NT2/D1 (cell line): ENCODE results near the gene KDM4E.

Source experiments
- DNase-seq: peaks from one replicate; pipeline ENCODE4 v3.0.0-alpha.2; 2011; ENCODE audit warnings: low read depth, low spot score
- H3K27me3 ChIP-seq: 2 replicates; pipeline ENCODE4 v1.6.0; 2011; ENCODE audit warnings: mild to moderate bottlenecking; ENCODE audit not compliant: insufficient read length, insufficient read depth
- H3K36me3 ChIP-seq: 2 replicates; pipeline ENCODE4 v1.6.1; 2011; ENCODE audit warnings: mild to moderate bottlenecking, low read length, mixed read lengths; ENCODE audit not compliant: insufficient read depth, insufficient read length
- H3K4me1 ChIP-seq: 2 replicates; pipeline ENCODE4 v1.5.1; 2011; ENCODE audit not compliant: insufficient read depth, insufficient read length
- H3K4me3 ChIP-seq: 2 replicates; pipeline ENCODE4 v1.5.1; 2011; ENCODE audit warnings: low read depth; ENCODE audit not compliant: insufficient read length
- H3K9ac ChIP-seq: 2 replicates; pipeline ENCODE4 v1.6.0; 2011; ENCODE audit warnings: low read depth; ENCODE audit not compliant: insufficient read length
- H3K9me3 ChIP-seq: 2 replicates; pipeline ENCODE4 v1.5.1; 2011; ENCODE audit warnings: mild to moderate bottlenecking, low read length; ENCODE audit not compliant: insufficient read depth
- SUZ12 ChIP-seq: IDR thresholded peaks from 2 replicates; pipeline ENCODE4 v1.6.1; 2011; ENCODE audit not compliant: insufficient read length, insufficient read depth; ENCODE audit errors: extremely low read depth
- YY1 ChIP-seq: IDR thresholded peaks from 2 replicates; pipeline ENCODE4 v1.6.1; 2011; ENCODE audit not compliant: insufficient read length, insufficient read depth
- ZNF274 ChIP-seq: IDR thresholded peaks from 2 replicates; pipeline ENCODE4 v1.6.1; 2011; ENCODE audit warnings: mild to moderate bottlenecking, low read depth, low read length

Gene KDM4E

GRCh38 chr11:95076416-95076815 is 51.4 kb downstream of the KDM4E start:
- no peaks in the 10 kb centered on the region for H3K9me3 ChIP-seq
- no peaks in the 10 kb centered on the region for H3K4me1 ChIP-seq
- no peaks in the 10 kb centered on the region for H3K27me3 ChIP-seq
- TF ChIP-seq ZNF274 (no peak), SUZ12 (no peak), YY1 (no peak)
- H3K4me3 ChIP-seq: no peak overlapping the region
- H3K36me3 ChIP-seq: no peaks in the 10 kb centered on the region
- no peak overlapping the region for H3K9ac ChIP-seq
- no peak for DNase-seq

DNA sequence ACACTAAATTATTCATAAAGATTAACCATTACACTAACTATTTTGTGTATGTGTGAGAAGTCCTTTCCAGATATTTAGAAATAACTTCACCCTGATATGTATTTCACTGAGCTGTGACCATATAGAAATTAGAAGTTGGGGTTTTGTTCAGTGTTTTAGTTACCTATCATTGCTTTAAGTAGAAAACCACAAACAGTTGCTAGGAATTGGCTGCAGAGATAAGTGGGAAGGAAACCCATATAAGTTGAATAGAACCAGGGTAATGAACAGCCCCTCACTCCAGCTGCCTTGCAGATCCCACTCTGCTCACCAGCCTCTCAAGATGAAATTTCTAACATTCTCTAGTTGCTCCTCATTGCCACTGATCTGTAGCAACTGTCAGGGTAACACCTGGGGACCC is 51.9 kb downstream of the KDM4E start:
- no peaks in the 10 kb centered on the region for H3K4me1 ChIP-seq
- no peak overlapping the region for H3K4me3 ChIP-seq
- DNase-seq: no peak

More for the DNA sequence above, 51.9 kb downstream of the KDM4E start:
- Histone ChIP-seq H3K36me3 (no peaks in the 10 kb centered on the region), H3K27me3 (no peaks in the 10 kb centered on the region), H3K9ac (no peak overlapping the region), H3K9me3 (no peaks in the 10 kb centered on the region)
- TF ChIP-seq SUZ12: no peak
- no peak for TF ChIP-seq ZNF274
- TF ChIP-seq YY1: no peak
